Fibroblast of lung (primary cell): ENCODE measurements around the gene DMRTC2. TPM values are rescaled to one million over a fixed set of nuclear protein-coding genes. Genes with fewer than 3 reads are reported as not detected.

Source experiments
- DNase-seq, 2 donors: peaks; one replicate each; pipeline versions ENCODE4 v3.0.0 to v3.0.0-alpha.2; 2010; ENCODE audit warnings: low read depth in 2 of 2
- H2AFZ ChIP-seq: 2 replicates; pipeline ENCODE4 v1.5.1; 2012; ENCODE audit warnings: low read length, control low read depth, inconsistent platforms
- H3K27ac ChIP-seq: 2 replicates; pipeline ENCODE4 v1.5.1; 2011; ENCODE audit warnings: low read length, control low read depth; ENCODE audit not compliant: insufficient read depth
- H3K27me3 ChIP-seq: 2 replicates; pipeline ENCODE4 v1.5.1; 2011; ENCODE audit warnings: mild to moderate bottlenecking, low read length; ENCODE audit not compliant: control insufficient read depth, insufficient read depth
- H3K36me3 ChIP-seq: 2 replicates; pipeline ENCODE4 v1.5.1; 2011; ENCODE audit warnings: low read length; ENCODE audit not compliant: control insufficient read depth, insufficient read depth
- H3K4me1 ChIP-seq: 2 replicates; pipeline ENCODE4 v1.5.1; 2011; ENCODE audit warnings: low read length; ENCODE audit not compliant: control insufficient read depth, insufficient read depth; ENCODE audit errors: extremely low read depth
- H3K4me2 ChIP-seq: 2 replicates; pipeline ENCODE4 v1.5.1; 2011; ENCODE audit warnings: low read length, control low read depth; ENCODE audit not compliant: insufficient read depth; ENCODE audit errors: extremely low read depth
- H3K4me3 ChIP-seq, 4 experiments: fragments of 200-600 bp in 1 of 4; sonication (generic) in 1 of 4; replicated peaks in 1 of 4; 2 replicates each; pipeline ENCODE4 v1.5.1; 2011 to 2016; ENCODE audit warnings: low read length in 4 of 4, low read depth in 3 of 4, mild to moderate bottlenecking in 3 of 4, control low read depth in 2 of 4, inconsistent platforms in 1 of 4, mixed read lengths in 1 of 4; ENCODE audit not compliant: insufficient read depth in 1 of 4; ENCODE audit errors: control extremely low read depth in 1 of 4
- H3K79me2 ChIP-seq: 2 replicates; pipeline ENCODE4 v1.5.1; 2012; ENCODE audit warnings: mild to moderate bottlenecking, low read length, inconsistent platforms; ENCODE audit not compliant: control insufficient read depth, insufficient read depth
- H3K9ac ChIP-seq: 2 replicates; pipeline ENCODE4 v1.5.1; 2011; ENCODE audit warnings: mild to moderate bottlenecking, low read length, control low read depth; ENCODE audit not compliant: insufficient read depth
- H3K9me3 ChIP-seq: 2 replicates; pipeline ENCODE4 v1.5.1; 2012; ENCODE audit warnings: low read depth, low read length; ENCODE audit not compliant: control insufficient read depth, insufficient read depth
- H4K20me1 ChIP-seq: 2 replicates; pipeline ENCODE4 v1.5.1; 2011; ENCODE audit warnings: low read length; ENCODE audit not compliant: control insufficient read depth, insufficient read depth; ENCODE audit errors: extremely low read depth
- CTCF ChIP-seq, 2 donors: IDR thresholded peaks in 1 of 2; conservative IDR thresholded peaks in 1 of 2; 1 replicate in 1 of 2; 2 replicates in 1 of 2; pipeline ENCODE4 v1.5.1; 2011 to 2012; ENCODE audit warnings: low read length in 2 of 2, control low read depth in 1 of 2, inconsistent platforms in 1 of 2, low read depth in 1 of 2, mild to moderate bottlenecking in 1 of 2
- EZH2 ChIP-seq: IDR thresholded peaks from 2 replicates; pipeline ENCODE4 v1.5.1; 2012; ENCODE audit warnings: low read length, control low read depth, mild to moderate bottlenecking; ENCODE audit errors: missing control alignments
- polyA plus RNA-seq, 2 donors: library from polyadenylated mRNA; depleted of rRNA in 1 of 2; stranded (reverse) in 1 of 2; unstranded in 1 of 2; fragments of >200 nt; gene quantifications; 2 replicates each; pipeline ENCODE4 v1.2.1, GENCODE V29; 2011 to 2012; ENCODE audit warnings: missing spikeins in 1 of 2
- total RNA-seq: library from RNA; depleted of rRNA; stranded (reverse); fragments of >200 nt; gene quantifications from 2 replicates; pipeline ENCODE4 v1.2.1, GENCODE V29; 2014

DMRTC2 gene
- total and polyA plus RNA-seq, 2 donors (not counting 1 experiment from before 2014, with no cell fraction given), result not detected

- Histone ChIP-seq H3K27ac (peak within 1 kb of the TSS; percentile 98), H3K4me1 (peaks cover 8% of the 10 kb centered on the region), H4K20me1 (no peaks in the 10 kb centered on the region), H3K4me3 (peak within 1 kb of the TSS; percentile 92 to 99 (median 98)), H3K9ac (peak within 1 kb of the TSS; percentile 98), H3K4me2 (peak within 1 kb of the TSS; percentile 91), H2AFZ (peak within 1 kb of the TSS; percentile 91), H3K27me3 (no peaks in the 10 kb centered on the region), H3K9me3 (no peaks in the 10 kb centered on the region), H3K79me2 (peaks cover 47% of the 10 kb centered on the region), H3K36me3 (peaks cover 28% of the 10 kb centered on the region)
- peak; percentile 97 to 99 for DNase-seq
- TF ChIP-seq EZH2 (no peak), CTCF (conservative IDR thresholded peaks at IDR 0.05 in 1 of 2, IDR thresholded peaks at IDR 0.05 in 1 of 2; ENCODE audit: low read depth in 1 of 2, low read length in 2 of 2) (peak; percentile 46 to 65)
These were observed 15.0 kb downstream of the DMRTC2 start, which contains the start of gene RPS19 for GRCh38 chr19:41859618-41860418. RPS19 (plus strand) TSS chr19:41860255; CDS start chr19:41860775, 520 bp downstream.

GRCh38 chr19:41860419-41861115 is 15.7 kb downstream of the DMRTC2 start:
- peak; percentile 22 to 40 for DNase-seq
- Histone ChIP-seq H3K36me3 (peaks cover 31% of the 10 kb centered on the region), H4K20me1 (no peaks in the 10 kb centered on the region)

More at GRCh38 chr19:41860419-41861115, 15.7 kb downstream of the DMRTC2 start:
- peak overlapping the region; percentile 92 to 99 (median 98) for H3K4me3 ChIP-seq
- H3K27me3 ChIP-seq, result no peaks in the 10 kb centered on the region
- H3K4me2 ChIP-seq, result peak overlapping the region; percentile 86
- TF ChIP-seq EZH2, result no peak
- no peak for TF ChIP-seq CTCF (conservative IDR thresholded peaks at IDR 0.05 in 1 of 2, IDR thresholded peaks at IDR 0.05 in 1 of 2; ENCODE audit: low read depth in 1 of 2, low read length in 2 of 2)
- H3K27ac ChIP-seq, result peak overlapping the region; percentile 98
- peaks cover 53% of the 10 kb centered on the region for H3K79me2 ChIP-seq
- H3K4me1 ChIP-seq, result peaks cover 8% of the 10 kb centered on the region
- peak overlapping the region; percentile 98 for H3K9ac ChIP-seq
- H2AFZ ChIP-seq, result no peak overlapping the region
- H3K9me3 ChIP-seq, result no peaks in the 10 kb centered on the region
